H9 (cell line): ENCODE results near the gene SRRM3. TPM values are rescaled to one million over a fixed set of nuclear protein-coding genes. Genes with fewer than 3 reads are reported as not detected.

Experiments used
- DNase-seq: peaks from one replicate; pipeline ENCODE4 v3.0.0-alpha.2; 2017
- H2AFZ ChIP-seq: one replicate; pipeline ENCODE4 v1.6.1; 2013; ENCODE audit warnings: mild to moderate bottlenecking, low read length, control low read depth, moderate library complexity
- H2AK5ac ChIP-seq: 2 replicates; pipeline ENCODE4 v1.6.1; 2013; ENCODE audit warnings: low read length, control low read depth, mixed read lengths; ENCODE audit not compliant: insufficient read length
- H2BK120ac ChIP-seq: one replicate; pipeline ENCODE4 v1.6.1; 2013; ENCODE audit warnings: low read depth, mild to moderate bottlenecking, low read length, control low read depth, inconsistent platforms; ENCODE audit not compliant: poor library complexity, severe bottlenecking
- H2BK12ac ChIP-seq: 2 replicates; pipeline ENCODE4 v1.6.1; 2013; ENCODE audit warnings: low read length, control low read depth, mixed read lengths, low read depth; ENCODE audit not compliant: insufficient read length
- H2BK15ac ChIP-seq: 2 replicates; pipeline ENCODE4 v1.6.1; 2013; ENCODE audit warnings: low read depth, low read length, control low read depth
- H2BK20ac ChIP-seq: one replicate; pipeline ENCODE4 v1.6.1; 2013; ENCODE audit warnings: low read depth, mild to moderate bottlenecking, low read length, control low read depth, inconsistent platforms; ENCODE audit not compliant: poor library complexity, severe bottlenecking
- H2BK5ac ChIP-seq: 2 replicates; pipeline ENCODE4 v1.6.1; 2013; ENCODE audit warnings: low read length, control low read depth, mixed read lengths; ENCODE audit not compliant: insufficient read length
- H3K14ac ChIP-seq: 2 replicates; pipeline ENCODE4 v1.6.1; 2013; ENCODE audit warnings: low read length, control low read depth; ENCODE audit not compliant: insufficient read depth
- H3K18ac ChIP-seq: 2 replicates; pipeline ENCODE4 v1.6.1; 2013; ENCODE audit warnings: low read depth, mild to moderate bottlenecking, mixed read lengths, low read length, control low read depth; ENCODE audit not compliant: insufficient read length
- H3K23ac ChIP-seq: 2 replicates; pipeline ENCODE4 v1.6.1; 2013; ENCODE audit warnings: low read length, control low read depth, mixed read lengths, low read depth; ENCODE audit not compliant: insufficient read length
- H3K23me2 ChIP-seq: 2 replicates; pipeline ENCODE4 v1.6.1; 2013; ENCODE audit warnings: low read depth, mild to moderate bottlenecking, mixed read lengths, low read length, control low read depth; ENCODE audit not compliant: insufficient read length, poor library complexity, severe bottlenecking
- H3K27ac ChIP-seq: 2 replicates; pipeline ENCODE4 v1.5.1; 2013; ENCODE audit warnings: low read length, control low read depth, mixed read lengths, low read depth; ENCODE audit not compliant: insufficient read length
- H3K27me3 ChIP-seq: 2 replicates; pipeline ENCODE4 v1.6.1; 2013; ENCODE audit warnings: low read length, control low read depth, inconsistent platforms; ENCODE audit not compliant: insufficient read depth
- H3K4ac ChIP-seq: 2 replicates; pipeline ENCODE4 v1.6.1; 2013; ENCODE audit warnings: low read depth, mild to moderate bottlenecking, control low read depth, inconsistent platforms, low read length, moderate library complexity
- H3K4me1 ChIP-seq: 2 replicates; pipeline ENCODE4 v1.6.1; 2013; ENCODE audit warnings: low read length, control low read depth, inconsistent platforms; ENCODE audit not compliant: insufficient read depth
- H3K4me2 ChIP-seq: 2 replicates; pipeline ENCODE4 v1.6.1; 2013; ENCODE audit warnings: low read length, control low read depth, mixed read lengths; ENCODE audit not compliant: insufficient read length, insufficient read depth
- H3K56ac ChIP-seq: 2 replicates; pipeline ENCODE4 v1.6.1; 2013; ENCODE audit warnings: low read depth, mild to moderate bottlenecking, mixed read lengths, low read length, control low read depth; ENCODE audit not compliant: insufficient read length
- H3K79me1 ChIP-seq: 2 replicates; pipeline ENCODE4 v1.6.1; 2013; ENCODE audit warnings: low read depth, mild to moderate bottlenecking, moderate library complexity, low read length, control low read depth, inconsistent platforms; ENCODE audit not compliant: insufficient read depth, poor library complexity, severe bottlenecking
- H3K79me2 ChIP-seq: 2 replicates; pipeline ENCODE4 v1.6.1; 2013; ENCODE audit warnings: low read length, control low read depth, inconsistent platforms; ENCODE audit not compliant: insufficient read depth
- H3K9ac ChIP-seq: 2 replicates; pipeline ENCODE4 v1.6.1; 2013; ENCODE audit warnings: low read length, control low read depth, mixed read lengths; ENCODE audit not compliant: insufficient read length; ENCODE audit errors: extremely low read depth
- H3K9me3 ChIP-seq: one replicate; pipeline ENCODE4 v1.6.1; 2013; ENCODE audit warnings: low read depth, low read length, inconsistent platforms; ENCODE audit not compliant: control insufficient read depth
- H3T11ph ChIP-seq: one replicate; pipeline ENCODE4 v1.6.1; 2013; ENCODE audit warnings: mild to moderate bottlenecking, low read length, control low read depth, inconsistent platforms
- H4K20me1 ChIP-seq: one replicate; pipeline ENCODE4 v1.6.1; 2013; ENCODE audit not compliant: control insufficient read depth, insufficient read length, insufficient read depth
- H4K5ac ChIP-seq: 2 replicates; pipeline ENCODE4 v1.6.1; 2013; ENCODE audit warnings: low read depth, mild to moderate bottlenecking, mixed read lengths, low read length, control low read depth; ENCODE audit not compliant: insufficient read length
- H4K8ac ChIP-seq: replicated peaks from 2 replicates; pipeline ENCODE4 v1.6.1; 2013; ENCODE audit warnings: low read length, control low read depth, mixed read lengths, low read depth; ENCODE audit not compliant: insufficient read length
- H4K91ac ChIP-seq: 2 replicates; pipeline ENCODE4 v1.6.1; 2013; ENCODE audit warnings: low read depth, mild to moderate bottlenecking, moderate library complexity, mixed read lengths, low read length, control low read depth; ENCODE audit not compliant: insufficient read length
- H3K27ac Mint-ChIP-seq, 3 experiments: 2 replicates in 2 of 3; 3 replicates in 1 of 3; pipeline ENCODE4 v1.8.0; 2020 to 2021; ENCODE audit warnings: mixed read lengths in 3 of 3, mild to moderate bottlenecking in 1 of 3, moderate library complexity in 1 of 3
- H3K27me3 Mint-ChIP-seq: 2 replicates; pipeline ENCODE4 v1.8.0; 2021; ENCODE audit warnings: low read depth, mild to moderate bottlenecking, moderate library complexity, mixed read lengths
- H3K36me3 Mint-ChIP-seq, 3 experiments: 2 replicates in 2 of 3; 3 replicates in 1 of 3; pipeline ENCODE4 v1.8.0; 2020 to 2021; ENCODE audit warnings: low read depth in 3 of 3, mixed read lengths in 3 of 3; ENCODE audit not compliant: insufficient read depth in 1 of 3
- H3K4me1 Mint-ChIP-seq, 2 experiments: 2 replicates each; pipeline ENCODE4 v1.8.0; 2020; ENCODE audit warnings: mixed read lengths in 2 of 2
- H3K4me3 Mint-ChIP-seq, 2 experiments: 2 replicates in 1 of 2; 3 replicates in 1 of 2; pipeline ENCODE4 v1.8.0; 2020 to 2021; ENCODE audit warnings: mild to moderate bottlenecking in 2 of 2, mixed read lengths in 2 of 2, moderate library complexity in 1 of 2
- H3K9me3 Mint-ChIP-seq, 2 experiments: 2 replicates in 1 of 2; 3 replicates in 1 of 2; pipeline ENCODE4 v1.8.0; 2020; ENCODE audit warnings: mild to moderate bottlenecking in 2 of 2, mixed read lengths in 2 of 2, moderate library complexity in 1 of 2
- WGBS: extraction: QIAGEN DNeasy Blood & Tissue Kit; methylation state at CpG from one replicate; pipeline ENCODE4 v1.1.7; 2013; ENCODE audit warnings: missing lambda C conversion rate, low lambda C conversion rate, mixed read lengths; ENCODE audit not compliant: insufficient read length; ENCODE audit errors: extremely low coverage; 5-methylcytosine and 5-hydroxymethylcytosine counted together
- total RNA-seq: library from RNA; stranded (reverse); gene quantifications from 2 replicates; pipeline ENCODE4 v1.2.1, GENCODE V29; 2021
- TF ChIP-seq, protein P1 (sequence below): fragments of 200-600 bp; sonication (generic); conservative IDR thresholded peaks from 3 replicates; pipeline ENCODE4 v1.8.0; 2021; ENCODE audit warnings: antibody characterized with exemption, mild to moderate bottlenecking

The SRRM3 gene
- total RNA-seq, 1 experiment from 2014 or later = 11.0 TPM

DNA sequence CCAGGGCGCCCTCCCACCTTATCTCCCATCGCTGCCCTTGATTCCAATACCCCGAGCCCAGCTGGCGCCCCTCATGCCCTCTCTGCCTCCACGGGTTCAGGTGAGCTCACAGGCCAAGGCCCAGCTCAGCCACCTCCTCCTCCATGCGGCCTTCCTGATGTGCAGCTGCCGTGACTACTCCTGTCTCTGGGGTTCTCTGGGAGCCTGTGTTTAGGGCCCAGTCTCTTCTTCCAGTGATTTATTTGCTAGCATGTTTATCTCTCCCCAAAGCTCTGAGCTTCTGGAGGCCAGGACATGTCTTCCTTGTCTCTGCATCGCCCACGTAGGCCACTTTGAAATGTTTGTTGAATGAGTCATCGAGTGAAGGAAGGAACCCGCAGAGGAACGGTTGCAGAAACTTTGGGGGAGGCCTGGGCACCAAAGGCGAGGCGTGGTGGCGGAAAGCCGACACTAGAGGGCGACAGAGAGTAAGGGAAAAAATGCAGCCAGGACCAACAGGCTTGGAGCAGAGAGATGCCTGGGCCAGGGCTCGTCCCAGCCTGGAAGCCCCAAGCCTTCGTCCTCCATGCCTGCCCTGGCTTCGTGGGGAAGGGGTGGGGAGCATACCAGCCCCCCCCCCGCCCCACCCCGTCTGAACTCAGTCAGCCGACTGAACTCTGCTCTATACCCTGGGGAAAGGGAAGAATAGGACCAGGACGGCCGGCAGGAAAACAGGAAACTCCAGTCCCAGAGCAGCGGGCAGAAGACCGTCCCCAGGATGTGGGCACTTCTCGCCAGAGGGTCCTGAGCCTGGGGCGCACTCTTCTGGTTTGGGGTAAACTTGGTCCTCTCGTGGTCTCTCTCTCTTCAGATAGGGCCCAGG is 89.9 kb downstream of the SRRM3 start:
- Histone ChIP-seq H2AK5ac (no peak overlapping the region), H4K20me1 (no peaks in the 10 kb centered on the region), H2AFZ (no peak overlapping the region), H3K4me1 (peaks cover 4% of the 10 kb centered on the region; the same call in 1 of the 2 replicates), H3K27ac (peak overlapping the region; percentile 14), H3T11ph (no peak overlapping the region), H2BK5ac (no peak overlapping the region), H2BK20ac (peak overlapping the region; percentile 6), H3K14ac (peak overlapping the region; percentile 32), H4K5ac (no peak overlapping the region), H3K9ac (no peak overlapping the region), H4K91ac (peak overlapping the region; percentile 72), H3K18ac (peak overlapping the region; percentile 83), H2BK15ac (no peak overlapping the region; the same call in 1 of the 2 replicates), H3K56ac (no peak overlapping the region), H3K4ac (no peak overlapping the region), H3K4me2 (no peak overlapping the region), H3K9me3 (no peaks in the 10 kb centered on the region), H3K23ac (no peak overlapping the region), H3K79me1 (no peaks in the 10 kb centered on the region), H3K27me3 (no peaks in the 10 kb centered on the region), H3K23me2 (no peaks in the 10 kb centered on the region), H2BK120ac (no peak overlapping the region), H2BK12ac (peak overlapping the region; percentile 69), H4K8ac (no peak overlapping the region), H3K79me2 (no peaks in the 10 kb centered on the region)
- H3K27me3 Mint-ChIP-seq = peaks cover 5% of the 10 kb centered on the region
- DNase-seq = peak; percentile 97
- H3K27ac Mint-ChIP-seq = peak overlapping the region; percentile 28 to 92 (median 81); a peak in 5 of 7 replicates
- no CpG with 5 or more reads among the region's 30 CpGs for WGBS
- H3K9me3 Mint-ChIP-seq = no peaks in the 10 kb centered on the region; a peak in 1 of 5 replicates
- peaks cover 0 to 2% (median 0%) of the 10 kb centered on the region in 3 experiments; a peak in 2 of 7 replicates for H3K36me3 Mint-ChIP-seq
- TF ChIP-seq, protein P1, sequence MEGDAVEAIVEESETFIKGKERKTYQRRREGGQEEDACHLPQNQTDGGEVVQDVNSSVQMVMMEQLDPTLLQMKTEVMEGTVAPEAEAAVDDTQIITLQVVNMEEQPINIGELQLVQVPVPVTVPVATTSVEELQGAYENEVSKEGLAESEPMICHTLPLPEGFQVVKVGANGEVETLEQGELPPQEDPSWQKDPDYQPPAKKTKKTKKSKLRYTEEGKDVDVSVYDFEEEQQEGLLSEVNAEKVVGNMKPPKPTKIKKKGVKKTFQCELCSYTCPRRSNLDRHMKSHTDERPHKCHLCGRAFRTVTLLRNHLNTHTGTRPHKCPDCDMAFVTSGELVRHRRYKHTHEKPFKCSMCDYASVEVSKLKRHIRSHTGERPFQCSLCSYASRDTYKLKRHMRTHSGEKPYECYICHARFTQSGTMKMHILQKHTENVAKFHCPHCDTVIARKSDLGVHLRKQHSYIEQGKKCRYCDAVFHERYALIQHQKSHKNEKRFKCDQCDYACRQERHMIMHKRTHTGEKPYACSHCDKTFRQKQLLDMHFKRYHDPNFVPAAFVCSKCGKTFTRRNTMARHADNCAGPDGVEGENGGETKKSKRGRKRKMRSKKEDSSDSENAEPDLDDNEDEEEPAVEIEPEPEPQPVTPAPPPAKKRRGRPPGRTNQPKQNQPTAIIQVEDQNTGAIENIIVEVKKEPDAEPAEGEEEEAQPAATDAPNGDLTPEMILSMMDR = peak; percentile 99
- H3K4me1 Mint-ChIP-seq = peaks cover 25 to 39% of the 10 kb centered on the region in 2 experiments
- peak overlapping the region in 1 of 2 experiments; percentile 26; a peak in 2 of 5 replicates for H3K4me3 Mint-ChIP-seq
